Neural cell (in vitro differentiated cells): ENCODE data around the gene ARHGEF16. TPM values are rescaled to one million over a fixed set of nuclear protein-coding genes. Genes with fewer than 3 reads are reported as not detected.

Experiments used
- H2AFZ ChIP-seq: fragments of 200-600, 300-800 bp; sonication (generic), shearing (Covaris generic); 2 replicates; pipeline ENCODE4 v1.6.0; 2014; ENCODE audit warnings: low read depth, mild to moderate bottlenecking, antibody characterized with exemption, low read length, moderate library complexity
- H3F3A ChIP-seq: fragments of 200-600 bp; shearing (Covaris generic); 2 replicates; pipeline ENCODE4 v1.6.1; 2016; ENCODE audit warnings: mild to moderate bottlenecking, moderate library complexity, mixed read lengths, antibody characterized with exemption, low read length; ENCODE audit not compliant: insufficient read depth, poor library complexity, severe bottlenecking
- H3K27ac ChIP-seq: fragments of 200-600, 300-800 bp; sonication (generic), shearing (Covaris generic); 2 replicates; pipeline ENCODE4 v1.5.1; 2014; ENCODE audit warnings: mild to moderate bottlenecking, low read length, moderate library complexity
- H3K27me3 ChIP-seq: fragments of 300-800, 200-600 bp; sonication (generic), shearing (Covaris generic); 2 replicates; pipeline ENCODE4 v1.6.0; 2014; ENCODE audit warnings: mild to moderate bottlenecking, low read depth, low read length, moderate library complexity; ENCODE audit not compliant: insufficient read depth
- H3K36me3 ChIP-seq: fragments of 300-800, 200-600 bp; sonication (generic), shearing (Covaris generic); 2 replicates; pipeline ENCODE4 v1.5.1; 2014; ENCODE audit warnings: mild to moderate bottlenecking, antibody characterized with exemption, low read length, moderate library complexity; ENCODE audit not compliant: insufficient read depth
- H3K4me2 ChIP-seq: fragments of 300-800, 200-600 bp; sonication (generic), shearing (Covaris generic); 2 replicates; pipeline ENCODE4 v1.6.0; 2014; ENCODE audit warnings: mild to moderate bottlenecking, low read length
- H3K4me3 ChIP-seq: fragments of 300-800, 200-600 bp; sonication (generic), shearing (Covaris generic); 2 replicates; pipeline ENCODE4 v1.5.1; 2014; ENCODE audit warnings: mild to moderate bottlenecking, low read length, moderate library complexity
- H3K79me2 ChIP-seq: fragments of 200-600 bp; shearing (Covaris generic); replicated peaks from 2 replicates; pipeline ENCODE4 v1.6.0; 2014; ENCODE audit warnings: mild to moderate bottlenecking, low read length, moderate library complexity; ENCODE audit not compliant: insufficient read depth
- H3K9ac ChIP-seq: fragments of 300-800, 200-600 bp; sonication (generic), shearing (Covaris generic); 2 replicates; pipeline ENCODE4 v1.6.1; 2016; ENCODE audit warnings: mild to moderate bottlenecking, low read length, mixed read lengths
- H3K9me2 ChIP-seq: fragments of 200-600 bp; shearing (Covaris generic); 2 replicates; pipeline ENCODE4 v1.6.1; 2016; ENCODE audit warnings: mild to moderate bottlenecking, low read length, mixed read lengths; ENCODE audit not compliant: insufficient read depth
- H3K9me3 ChIP-seq: fragments of 200-600, 300-800 bp; sonication (generic), shearing (Covaris generic); 2 replicates; pipeline ENCODE4 v1.6.1; 2016; ENCODE audit warnings: mild to moderate bottlenecking, mixed run types, low read length, moderate library complexity, mixed read lengths
- H4K20me1 ChIP-seq: fragments of 200-600 bp; shearing (Covaris generic); 2 replicates; pipeline ENCODE4 v1.6.1; 2016; ENCODE audit warnings: mild to moderate bottlenecking, mixed run types; ENCODE audit not compliant: insufficient read depth
- EP300 ChIP-seq: fragments of 450-650 bp; conservative IDR thresholded peaks from 2 replicates; pipeline ENCODE4 v1.6.1; 2014; ENCODE audit warnings: antibody characterized with exemption, mild to moderate bottlenecking, moderate library complexity; ENCODE audit not compliant: poor library complexity, severe bottlenecking
- EZH2 ChIP-seq: fragments of 200-600, 300-800 bp; shearing (Covaris generic), sonication (generic); IDR thresholded peaks from 2 replicates; pipeline ENCODE4 v1.6.1; 2014; ENCODE audit warnings: antibody characterized with exemption, low read length, borderline replicate concordance, mild to moderate bottlenecking; ENCODE audit not compliant: insufficient read depth, poor library complexity, severe bottlenecking
- MXI1 ChIP-seq: fragments of 450-650 bp; conservative IDR thresholded peaks from 2 replicates; pipeline ENCODE4 v1.6.1; 2014; ENCODE audit warnings: antibody characterized with exemption, mild to moderate bottlenecking; ENCODE audit not compliant: poor library complexity, severe bottlenecking
- POLR2AphosphoS5 ChIP-seq: IDR thresholded peaks from 2 replicates; pipeline ENCODE4 v1.6.1; 2012
- RAD21 ChIP-seq: fragments of 450-650 bp; conservative IDR thresholded peaks from 2 replicates; pipeline ENCODE4 v1.6.1; 2014; ENCODE audit warnings: antibody characterized with exemption, mild to moderate bottlenecking, moderate library complexity
- SMC3 ChIP-seq: fragments of 450-650 bp; conservative IDR thresholded peaks from 2 replicates; pipeline ENCODE4 v1.6.1; 2014; ENCODE audit warnings: antibody characterized with exemption, mild to moderate bottlenecking, moderate library complexity; ENCODE audit not compliant: poor library complexity
- TAF1 ChIP-seq: IDR thresholded peaks from 2 replicates; pipeline ENCODE4 v1.6.1; 2012; ENCODE audit warnings: low read depth
- polyA plus RNA-seq: library from polyadenylated mRNA; depleted of rRNA; stranded (reverse); fragments of >200 nt; gene quantifications from 2 replicates; pipeline ENCODE4 v1.2.3, GENCODE V29; 2014
- TF ChIP-seq, protein P1 (sequence below): fragments of 450-650 bp; IDR thresholded peaks from 2 replicates; pipeline ENCODE4 v1.5.1; 2014; ENCODE audit warnings: antibody characterized with exemption, mild to moderate bottlenecking, moderate library complexity; ENCODE audit not compliant: poor library complexity, severe bottlenecking
- TF ChIP-seq, protein P2 (sequence below): IDR thresholded peaks from 2 replicates; pipeline ENCODE4 v1.6.1; 2012; ENCODE audit warnings: borderline replicate concordance

ARHGEF16 gene
- polyA plus RNA-seq, 1 donor from 2014 or later = 0.64 TPM

DNA sequence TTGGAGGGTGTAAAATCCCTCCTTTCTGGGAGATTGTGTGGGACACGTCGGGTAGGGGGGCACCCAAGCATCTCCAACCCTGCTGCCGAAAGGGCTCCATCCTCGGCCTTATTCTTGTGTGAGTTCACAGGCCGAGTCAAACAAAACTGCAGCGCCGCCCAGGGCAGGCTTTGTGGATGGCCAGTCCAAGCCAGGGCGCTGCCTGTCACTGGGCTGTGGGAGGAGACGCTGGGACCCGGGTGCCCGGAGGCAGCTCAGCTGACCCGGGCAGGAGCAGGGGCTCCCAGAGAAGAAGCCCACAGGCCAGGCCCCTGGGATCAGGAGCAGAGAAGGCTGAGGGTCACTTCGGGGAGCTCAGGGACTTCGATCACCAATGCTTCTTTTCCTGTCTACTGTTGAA is 31.8 kb upstream of the ARHGEF16 start:
- H3K36me3 ChIP-seq = no peaks in the 10 kb centered on the region
- no peak for TF ChIP-seq POLR2AphosphoS5
- TF ChIP-seq EZH2 = no peak
- TF ChIP-seq TAF1 = no peak
- TF ChIP-seq, protein P1, sequence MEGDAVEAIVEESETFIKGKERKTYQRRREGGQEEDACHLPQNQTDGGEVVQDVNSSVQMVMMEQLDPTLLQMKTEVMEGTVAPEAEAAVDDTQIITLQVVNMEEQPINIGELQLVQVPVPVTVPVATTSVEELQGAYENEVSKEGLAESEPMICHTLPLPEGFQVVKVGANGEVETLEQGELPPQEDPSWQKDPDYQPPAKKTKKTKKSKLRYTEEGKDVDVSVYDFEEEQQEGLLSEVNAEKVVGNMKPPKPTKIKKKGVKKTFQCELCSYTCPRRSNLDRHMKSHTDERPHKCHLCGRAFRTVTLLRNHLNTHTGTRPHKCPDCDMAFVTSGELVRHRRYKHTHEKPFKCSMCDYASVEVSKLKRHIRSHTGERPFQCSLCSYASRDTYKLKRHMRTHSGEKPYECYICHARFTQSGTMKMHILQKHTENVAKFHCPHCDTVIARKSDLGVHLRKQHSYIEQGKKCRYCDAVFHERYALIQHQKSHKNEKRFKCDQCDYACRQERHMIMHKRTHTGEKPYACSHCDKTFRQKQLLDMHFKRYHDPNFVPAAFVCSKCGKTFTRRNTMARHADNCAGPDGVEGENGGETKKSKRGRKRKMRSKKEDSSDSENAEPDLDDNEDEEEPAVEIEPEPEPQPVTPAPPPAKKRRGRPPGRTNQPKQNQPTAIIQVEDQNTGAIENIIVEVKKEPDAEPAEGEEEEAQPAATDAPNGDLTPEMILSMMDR = no peak
- no peaks in the 10 kb centered on the region for H4K20me1 ChIP-seq
- H3K27ac ChIP-seq = no peak overlapping the region
- H3K9ac ChIP-seq = no peak overlapping the region
- no peaks in the 10 kb centered on the region for H3K79me2 ChIP-seq
- no peaks in the 10 kb centered on the region for H3F3A ChIP-seq
- no peak overlapping the region for H3K4me2 ChIP-seq
- H3K27me3 ChIP-seq = no peaks in the 10 kb centered on the region
- no peaks in the 10 kb centered on the region for H3K9me3 ChIP-seq
- H3K4me3 ChIP-seq = no peak overlapping the region
- H2AFZ ChIP-seq = no peak overlapping the region
- H3K9me2 ChIP-seq = no peaks in the 10 kb centered on the region

DNA sequence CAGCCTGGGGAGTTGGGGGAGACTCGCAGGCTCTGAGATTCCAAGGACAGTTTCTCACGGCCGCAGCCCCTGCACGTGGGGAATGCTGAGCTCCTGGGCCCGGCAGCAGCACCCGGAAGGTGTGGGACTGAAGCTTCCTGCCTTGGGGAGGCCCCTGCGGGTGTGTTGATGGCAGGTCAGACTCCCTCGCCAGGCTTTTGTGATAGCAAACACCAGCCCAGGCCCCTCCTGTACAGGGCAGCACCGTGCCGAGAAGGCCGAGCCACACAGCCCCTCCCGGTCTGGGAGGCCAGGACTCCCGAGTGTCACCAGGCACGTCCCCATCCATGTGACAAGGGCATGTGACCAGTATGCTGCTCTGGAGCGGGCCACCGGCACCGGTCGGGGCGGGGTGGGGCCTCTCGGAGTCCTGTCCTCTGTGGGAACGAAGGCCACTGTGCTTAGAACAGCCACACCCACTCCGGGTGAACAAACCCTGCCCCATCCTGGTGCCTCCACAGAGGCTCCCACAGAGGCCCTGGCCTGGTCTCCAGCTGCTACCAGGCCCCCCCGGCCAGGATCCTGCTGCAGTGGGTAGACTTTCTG is 31.1 kb upstream of the ARHGEF16 start:
- Histone ChIP-seq H3K9me3 (no peaks in the 10 kb centered on the region), H3K4me2 (no peak overlapping the region), H3K27ac (no peak overlapping the region), H2AFZ (no peak overlapping the region), H3K79me2 (no peaks in the 10 kb centered on the region), H3K27me3 (no peaks in the 10 kb centered on the region), H3K9ac (no peak overlapping the region), H3K36me3 (no peaks in the 10 kb centered on the region), H4K20me1 (no peaks in the 10 kb centered on the region), H3K4me3 (no peak overlapping the region), H3F3A (no peaks in the 10 kb centered on the region), H3K9me2 (no peaks in the 10 kb centered on the region)
- TF ChIP-seq TAF1 (no peak), EZH2 (no peak), EP300 (no peak), SMC3 (no peak), MXI1 (no peak)

DNA sequence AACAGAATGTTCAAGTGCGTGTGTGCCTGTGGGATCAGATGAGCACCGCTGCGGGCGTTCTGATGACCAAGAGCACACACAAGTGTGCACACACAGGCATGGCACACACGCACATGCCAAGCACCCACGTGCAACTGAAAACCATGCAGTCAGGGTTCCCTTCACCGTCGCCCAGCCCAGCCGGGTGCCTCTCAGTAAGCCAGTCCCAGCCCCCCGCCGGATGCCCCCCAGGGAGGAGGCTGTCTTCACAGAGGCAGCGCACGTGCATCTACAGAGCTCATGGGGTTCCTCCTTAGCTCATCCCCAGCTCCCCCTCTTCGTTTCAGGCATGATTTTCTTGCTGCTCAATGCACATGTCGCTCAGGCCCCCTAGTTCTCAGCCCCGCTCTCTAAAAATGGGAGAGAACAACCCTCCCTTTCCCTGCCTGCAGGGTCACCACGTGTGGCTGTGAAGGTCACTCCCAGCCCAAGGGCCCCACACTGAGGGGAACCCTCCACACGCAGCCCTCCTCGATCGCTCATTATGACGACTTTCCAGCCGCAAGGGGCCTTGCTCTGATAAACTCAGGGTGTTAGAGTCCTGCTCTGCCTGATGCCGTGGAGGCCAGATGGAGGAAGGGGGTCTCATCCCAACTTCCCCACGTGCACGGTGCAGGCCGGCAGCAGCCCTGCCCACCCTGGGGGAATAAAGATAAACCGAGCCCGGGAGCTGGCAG is 30.4 kb upstream of the ARHGEF16 start:
- no peak overlapping the region for H3K27ac ChIP-seq
- no peaks in the 10 kb centered on the region for H3K9me3 ChIP-seq
- H3F3A ChIP-seq = no peaks in the 10 kb centered on the region
- H3K79me2 ChIP-seq = no peaks in the 10 kb centered on the region
- H3K27me3 ChIP-seq = no peaks in the 10 kb centered on the region
- H4K20me1 ChIP-seq = no peaks in the 10 kb centered on the region
- H3K4me3 ChIP-seq = no peak overlapping the region
- H2AFZ ChIP-seq = no peak overlapping the region
- TF ChIP-seq RAD21 = no peak
- TF ChIP-seq POLR2AphosphoS5 = no peak
- no peak for TF ChIP-seq MXI1
- TF ChIP-seq, protein P2, sequence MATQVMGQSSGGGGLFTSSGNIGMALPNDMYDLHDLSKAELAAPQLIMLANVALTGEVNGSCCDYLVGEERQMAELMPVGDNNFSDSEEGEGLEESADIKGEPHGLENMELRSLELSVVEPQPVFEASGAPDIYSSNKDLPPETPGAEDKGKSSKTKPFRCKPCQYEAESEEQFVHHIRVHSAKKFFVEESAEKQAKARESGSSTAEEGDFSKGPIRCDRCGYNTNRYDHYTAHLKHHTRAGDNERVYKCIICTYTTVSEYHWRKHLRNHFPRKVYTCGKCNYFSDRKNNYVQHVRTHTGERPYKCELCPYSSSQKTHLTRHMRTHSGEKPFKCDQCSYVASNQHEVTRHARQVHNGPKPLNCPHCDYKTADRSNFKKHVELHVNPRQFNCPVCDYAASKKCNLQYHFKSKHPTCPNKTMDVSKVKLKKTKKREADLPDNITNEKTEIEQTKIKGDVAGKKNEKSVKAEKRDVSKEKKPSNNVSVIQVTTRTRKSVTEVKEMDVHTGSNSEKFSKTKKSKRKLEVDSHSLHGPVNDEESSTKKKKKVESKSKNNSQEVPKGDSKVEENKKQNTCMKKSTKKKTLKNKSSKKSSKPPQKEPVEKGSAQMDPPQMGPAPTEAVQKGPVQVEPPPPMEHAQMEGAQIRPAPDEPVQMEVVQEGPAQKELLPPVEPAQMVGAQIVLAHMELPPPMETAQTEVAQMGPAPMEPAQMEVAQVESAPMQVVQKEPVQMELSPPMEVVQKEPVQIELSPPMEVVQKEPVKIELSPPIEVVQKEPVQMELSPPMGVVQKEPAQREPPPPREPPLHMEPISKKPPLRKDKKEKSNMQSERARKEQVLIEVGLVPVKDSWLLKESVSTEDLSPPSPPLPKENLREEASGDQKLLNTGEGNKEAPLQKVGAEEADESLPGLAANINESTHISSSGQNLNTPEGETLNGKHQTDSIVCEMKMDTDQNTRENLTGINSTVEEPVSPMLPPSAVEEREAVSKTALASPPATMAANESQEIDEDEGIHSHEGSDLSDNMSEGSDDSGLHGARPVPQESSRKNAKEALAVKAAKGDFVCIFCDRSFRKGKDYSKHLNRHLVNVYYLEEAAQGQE = no peak
- no peak for TF ChIP-seq EZH2
- no peak for TF ChIP-seq SMC3
- TF ChIP-seq EP300 = no peak
- TF ChIP-seq, protein P1 = no peak
- TF ChIP-seq TAF1 = no peak
- no peaks in the 10 kb centered on the region for H3K9me2 ChIP-seq
- no peak overlapping the region for H3K4me2 ChIP-seq
- no peaks in the 10 kb centered on the region for H3K36me3 ChIP-seq
- H3K9ac ChIP-seq = no peak overlapping the region
